Measurements from ENCODE around the gene FBXO8. TPM values are rescaled to one million over a fixed set of nuclear protein-coding genes. Genes with fewer than 3 reads are reported as not detected.
A peak's percentile ranks its signal among the peaks of the same experiment; 100 is the strongest.
"Not testable (repeated sequence)": the region's sequence is repeated elsewhere in the genome, so short reads cannot be mapped to it uniquely, and the experiment has no call there.

Gene FBXO8
- total RNA-seq, 6 experiments from 2014 or later: 15.4 to 22.2 (median 21.5) TPM

GRCh38 chr4:174303687-174304086 is 20.2 kb upstream of the FBXO8 start:
- H3K4me3 Mint-ChIP-seq: no peak overlapping the region
- H3K9me3 Mint-ChIP-seq: no peaks in the 10 kb centered on the region
- peaks cover 9% of the 10 kb centered on the region; the same call in 1 of the 2 replicates for H3K36me3 Mint-ChIP-seq (ENCODE audit: low read depth)
- TF ChIP-seq CTCF (IDR thresholded peaks at IDR 0.05): no peak
- H3K4me1 Mint-ChIP-seq (ENCODE audit: low read depth): no peaks in the 10 kb centered on the region
- H3K27me3 Mint-ChIP-seq (ENCODE audit: insufficient read depth): no peaks in the 10 kb centered on the region; the same call in 1 of the 2 replicates
- DNase-seq: no peak
- H3K27ac Mint-ChIP-seq: no peak overlapping the region

DNA sequence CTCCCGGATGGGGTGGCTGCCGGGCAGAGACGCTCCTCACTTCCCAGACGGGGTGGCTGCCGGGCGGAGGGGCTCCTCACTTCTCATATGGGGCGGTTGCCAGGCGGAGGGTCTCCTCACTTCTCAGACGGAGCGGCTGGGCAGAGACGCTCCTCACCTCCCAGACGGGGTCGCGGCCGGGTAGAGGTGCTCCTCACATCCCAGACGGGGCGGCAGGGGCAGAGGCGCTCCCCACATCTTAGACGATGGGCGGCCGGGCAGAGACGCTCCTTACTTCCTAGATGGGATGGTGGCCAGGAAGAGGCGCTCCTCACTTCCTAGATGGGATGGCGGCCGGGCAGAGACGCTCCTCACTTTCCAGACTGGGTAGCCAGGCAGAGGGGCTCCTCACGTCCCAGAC is 11.7 kb upstream of the FBXO8 start:
- Mint-ChIP-seq H3K36me3 (ENCODE audit: low read depth) (peaks cover 29% of the 10 kb centered on the region), H3K9me3 (peaks cover 19% of the 10 kb centered on the region)
- not testable (repeated sequence) for H3K4me1 Mint-ChIP-seq (ENCODE audit: low read depth); H3K4me3 Mint-ChIP-seq; H3K27ac Mint-ChIP-seq; DNase-seq; H3K27me3 Mint-ChIP-seq (ENCODE audit: insufficient read depth)

DNA sequence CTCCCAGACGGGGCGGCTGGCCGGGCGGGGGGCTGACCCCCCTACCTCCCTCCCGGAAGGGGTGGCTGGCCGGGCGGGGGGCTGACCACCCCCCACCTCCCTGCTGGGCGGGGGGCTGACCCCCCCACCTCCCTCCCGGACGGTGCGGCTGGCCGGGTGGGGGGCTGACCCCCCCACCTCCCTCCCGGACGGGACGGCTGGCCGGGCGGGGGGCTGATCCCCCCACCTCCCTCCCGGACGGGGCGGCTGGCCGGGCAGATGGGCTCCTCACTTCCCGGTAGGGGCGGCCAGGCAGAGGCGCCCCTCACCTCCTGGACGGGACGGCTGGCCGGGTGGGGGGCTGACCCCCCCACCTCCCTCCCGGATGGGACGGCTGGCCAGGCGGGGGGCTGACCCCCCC is 11.2 kb upstream of the FBXO8 start:
- H3K27ac Mint-ChIP-seq; DNase-seq; H3K27me3 Mint-ChIP-seq (ENCODE audit: insufficient read depth); H3K4me1 Mint-ChIP-seq (ENCODE audit: low read depth); H3K4me3 Mint-ChIP-seq: not testable (repeated sequence)
- Mint-ChIP-seq H3K36me3 (ENCODE audit: low read depth) (peaks cover 29% of the 10 kb centered on the region), H3K9me3 (peaks cover 19% of the 10 kb centered on the region)

DNA sequence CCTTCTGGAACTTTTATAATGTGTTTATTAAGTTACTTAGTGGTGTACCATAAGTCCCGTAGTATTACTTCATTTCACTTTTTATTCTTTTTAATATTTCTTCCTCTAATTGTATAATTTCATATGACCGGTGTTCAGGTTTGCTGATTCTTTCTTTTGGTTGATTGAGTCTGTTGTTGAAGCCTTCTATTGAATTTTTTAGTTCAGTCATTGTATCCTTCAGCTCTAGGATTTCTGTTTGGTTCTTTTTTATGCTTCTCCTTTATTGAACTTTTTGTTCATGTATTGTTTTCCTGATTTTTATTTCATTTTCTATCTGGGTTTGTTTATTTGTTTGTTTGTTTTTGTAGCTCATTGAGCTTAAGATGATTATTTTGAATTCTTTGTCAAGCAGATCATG is 9.0 kb upstream of the FBXO8 start:
- H3K4me1 Mint-ChIP-seq (ENCODE audit: low read depth): no peaks in the 10 kb centered on the region
- DNase-seq: no peak
- TF ChIP-seq CTCF (IDR thresholded peaks at IDR 0.05): no peak
- H3K4me3 Mint-ChIP-seq: no peak overlapping the region
- H3K9me3 Mint-ChIP-seq: peaks cover 19% of the 10 kb centered on the region
- no peaks in the 10 kb centered on the region for H3K27me3 Mint-ChIP-seq (ENCODE audit: insufficient read depth)
- H3K27ac Mint-ChIP-seq: no peak overlapping the region
- peaks cover 29% of the 10 kb centered on the region for H3K36me3 Mint-ChIP-seq (ENCODE audit: low read depth)

- peaks cover 5% of the 10 kb centered on the region; the same call in 1 of the 2 replicates for H3K36me3 Mint-ChIP-seq (ENCODE audit: low read depth)
- no peak for DNase-seq
- no peak for TF ChIP-seq CTCF (IDR thresholded peaks at IDR 0.05)
- peaks cover 28% of the 10 kb centered on the region for H3K4me1 Mint-ChIP-seq (ENCODE audit: low read depth)
- no peak overlapping the region for H3K27ac Mint-ChIP-seq
- peaks cover 1% of the 10 kb centered on the region for H3K9me3 Mint-ChIP-seq
- H3K4me3 Mint-ChIP-seq: no peak overlapping the region
- H3K27me3 Mint-ChIP-seq (ENCODE audit: insufficient read depth): no peaks in the 10 kb centered on the region
These were observed 3.4 kb upstream of the FBXO8 start for GRCh38 chr4:174286870-174287269.

GRCh38 chr4:174284487-174284886 is 1.0 kb upstream of the FBXO8 start:
- H3K27ac Mint-ChIP-seq: peak overlapping the region; percentile 99
- H3K4me1 Mint-ChIP-seq (ENCODE audit: low read depth): peaks cover 44% of the 10 kb centered on the region
- H3K9me3 Mint-ChIP-seq: peaks cover 2% of the 10 kb centered on the region; the same call in 1 of the 2 replicates
- peaks cover 11% of the 10 kb centered on the region for H3K36me3 Mint-ChIP-seq (ENCODE audit: low read depth)
- H3K27me3 Mint-ChIP-seq (ENCODE audit: insufficient read depth): no peaks in the 10 kb centered on the region; the same call in 1 of the 2 replicates
- peak overlapping the region; percentile 100 for H3K4me3 Mint-ChIP-seq
- no peak for TF ChIP-seq CTCF (IDR thresholded peaks at IDR 0.05)
- no peak for DNase-seq
